Thyroid gland (tissue), 4 donors: ENCODE data around the gene APP.
A peak's percentile ranks its signal among the peaks of the same experiment; 100 is the strongest.

Experiments
- POLR2A ChIP-seq, 2 donors: fragments of 450-650 bp; IDR thresholded peaks; one replicate each; pipeline ENCODE4 v1.6.1; 2017; ENCODE audit warnings: antibody characterized with exemption in 2 of 2, mild to moderate bottlenecking in 2 of 2, moderate library complexity in 1 of 2
- TF ChIP-seq, protein P1 (sequence below), 6 experiments: fragments of 200-600 bp in 3 of 6; fragments of 450-650 bp in 3 of 6; sonication (generic) in 3 of 6; IDR thresholded peaks; one replicate each; pipeline ENCODE4 v1.5.1; 2016 to 2019; ENCODE audit warnings: antibody characterized with exemption in 6 of 6, mild to moderate bottlenecking in 2 of 6, inconsistent platforms in 1 of 6, moderate library complexity in 1 of 6

DNA sequence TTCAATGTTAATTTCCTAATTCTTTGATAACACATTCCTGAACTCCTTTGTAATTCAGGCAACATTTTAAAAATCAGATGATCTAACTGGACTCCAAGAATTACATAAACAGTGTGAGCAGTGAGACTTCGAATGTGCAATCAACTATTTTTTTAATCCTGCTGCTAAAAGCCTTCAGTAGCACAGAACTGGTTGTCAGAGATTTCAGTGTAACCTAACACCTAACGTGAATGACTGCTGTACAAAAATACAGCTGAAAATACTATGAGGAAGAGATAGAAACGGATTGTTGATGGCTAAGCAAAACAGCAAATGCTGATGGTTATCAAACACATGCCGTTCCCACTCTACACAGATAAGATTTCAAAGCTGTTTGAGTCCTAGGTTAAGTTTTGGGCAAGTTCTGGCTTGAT, 46.1 kb downstream of the APP start:
- peak in 1 of 2 donors; percentile 8 for TF ChIP-seq POLR2A (IDR thresholded peaks at IDR 0.05)
- TF ChIP-seq, protein P1, sequence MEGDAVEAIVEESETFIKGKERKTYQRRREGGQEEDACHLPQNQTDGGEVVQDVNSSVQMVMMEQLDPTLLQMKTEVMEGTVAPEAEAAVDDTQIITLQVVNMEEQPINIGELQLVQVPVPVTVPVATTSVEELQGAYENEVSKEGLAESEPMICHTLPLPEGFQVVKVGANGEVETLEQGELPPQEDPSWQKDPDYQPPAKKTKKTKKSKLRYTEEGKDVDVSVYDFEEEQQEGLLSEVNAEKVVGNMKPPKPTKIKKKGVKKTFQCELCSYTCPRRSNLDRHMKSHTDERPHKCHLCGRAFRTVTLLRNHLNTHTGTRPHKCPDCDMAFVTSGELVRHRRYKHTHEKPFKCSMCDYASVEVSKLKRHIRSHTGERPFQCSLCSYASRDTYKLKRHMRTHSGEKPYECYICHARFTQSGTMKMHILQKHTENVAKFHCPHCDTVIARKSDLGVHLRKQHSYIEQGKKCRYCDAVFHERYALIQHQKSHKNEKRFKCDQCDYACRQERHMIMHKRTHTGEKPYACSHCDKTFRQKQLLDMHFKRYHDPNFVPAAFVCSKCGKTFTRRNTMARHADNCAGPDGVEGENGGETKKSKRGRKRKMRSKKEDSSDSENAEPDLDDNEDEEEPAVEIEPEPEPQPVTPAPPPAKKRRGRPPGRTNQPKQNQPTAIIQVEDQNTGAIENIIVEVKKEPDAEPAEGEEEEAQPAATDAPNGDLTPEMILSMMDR (IDR thresholded peaks at IDR 0.05) = no peak
